Activated CD4-positive, alpha-beta T cell treated with anti-CD3 and anti-CD28 coated beads, Interleukin-2, amount 10 ng/mL, durations not matched to agents 24 days and 14 days (primary cell): Measurements from ENCODE around the gene ESR2. TPM values are rescaled to one million over a fixed set of nuclear protein-coding genes. Genes with fewer than 3 reads are reported as not detected.
"Not testable (repeated sequence)": the region's sequence is repeated elsewhere in the genome, so short reads cannot be mapped to it uniquely, and the experiment has no call there.

Source experiments
- DNase-seq: peaks from one replicate; pipeline ENCODE4 v3.0.0; 2022
- H3K27ac Mint-ChIP-seq: one replicate; pipeline ENCODE4 v1.8.0; 2022; ENCODE audit warnings: mild to moderate bottlenecking, mixed read lengths
- H3K27me3 Mint-ChIP-seq: one replicate; pipeline ENCODE4 v1.8.0; 2022; ENCODE audit warnings: mixed read lengths
- H3K36me3 Mint-ChIP-seq: one replicate; pipeline ENCODE4 v1.8.0; 2022; ENCODE audit warnings: low read depth, mild to moderate bottlenecking, mixed read lengths
- H3K4me1 Mint-ChIP-seq: one replicate; pipeline ENCODE4 v1.8.0; 2021; ENCODE audit warnings: mixed read lengths
- H3K4me3 Mint-ChIP-seq: one replicate; pipeline ENCODE4 v1.8.0; 2022; ENCODE audit warnings: mild to moderate bottlenecking, moderate library complexity, mixed read lengths
- H3K9me3 Mint-ChIP-seq: one replicate; pipeline ENCODE4 v1.8.0; 2021; ENCODE audit warnings: mixed read lengths
- intact Hi-C: fragments of 100-400 bp; cut with micrococcal nuclease; formaldehyde crosslinking; loops from one replicate; pipeline ENCODE4 v1.15.1; 2023
- total RNA-seq: library from RNA; stranded (reverse); gene quantifications from 2 replicates; pipeline ENCODE4 v1.2.3, GENCODE V29; 2022

Gene ESR2
- total RNA-seq, 1 donor from 2014 or later: not detected

GRCh38 chr14:64225151-64225757, 68.9 kb downstream of the ESR2 start:
- Mint-ChIP-seq H3K27ac (no peak overlapping the region), H3K27me3 (no peaks in the 10 kb centered on the region), H3K9me3 (no peaks in the 10 kb centered on the region), H3K4me1 (no peaks in the 10 kb centered on the region), H3K36me3 (peaks cover 52% of the 10 kb centered on the region), H3K4me3 (no peak overlapping the region)
- no peak for DNase-seq
- intact Hi-C loops: no loop called here

GRCh38 chr14:64221391-64222003, 72.7 kb downstream of the ESR2 start:
- Mint-ChIP-seq H3K4me3 (no peak overlapping the region), H3K27ac (no peak overlapping the region), H3K27me3 (no peaks in the 10 kb centered on the region), H3K9me3 (no peaks in the 10 kb centered on the region), H3K4me1 (no peaks in the 10 kb centered on the region), H3K36me3 (peaks cover 57% of the 10 kb centered on the region)
- intact Hi-C loops: no loop called here
- no peak for DNase-seq

- no peaks in the 10 kb centered on the region for H3K27me3 Mint-ChIP-seq
- H3K36me3 Mint-ChIP-seq: peaks cover 63% of the 10 kb centered on the region
- no peak overlapping the region for H3K4me3 Mint-ChIP-seq
- DNase-seq: no peak
- no peaks in the 10 kb centered on the region for H3K9me3 Mint-ChIP-seq
- intact Hi-C loops: no loop called here
- no peak overlapping the region for H3K27ac Mint-ChIP-seq
- no peaks in the 10 kb centered on the region for H3K4me1 Mint-ChIP-seq
These were observed 73.7 kb downstream of the ESR2 start for GRCh38 chr14:64220466-64220865.

- intact Hi-C loops: no loop called here
- H3K4me1 Mint-ChIP-seq: no peaks in the 10 kb centered on the region
- H3K27ac Mint-ChIP-seq: no peak overlapping the region
- H3K9me3 Mint-ChIP-seq: no peaks in the 10 kb centered on the region
- H3K4me3 Mint-ChIP-seq: no peak overlapping the region
- DNase-seq: no peak
- H3K27me3 Mint-ChIP-seq: no peaks in the 10 kb centered on the region
- H3K36me3 Mint-ChIP-seq: peaks cover 63% of the 10 kb centered on the region
These were observed 74.1 kb downstream of the ESR2 start for GRCh38 chr14:64220056-64220455.

GRCh38 chr14:64218344-64219240, 75.6 kb downstream of the ESR2 start:
- Mint-ChIP-seq H3K4me3 (no peak overlapping the region), H3K36me3 (peaks cover 61% of the 10 kb centered on the region), H3K27ac (no peak overlapping the region), H3K4me1 (no peaks in the 10 kb centered on the region), H3K27me3 (no peaks in the 10 kb centered on the region), H3K9me3 (no peaks in the 10 kb centered on the region)
- DNase-seq: no peak
- intact Hi-C loops: no loop called here

- peaks cover 60% of the 10 kb centered on the region for H3K36me3 Mint-ChIP-seq
- no peaks in the 10 kb centered on the region for H3K4me1 Mint-ChIP-seq
- no peak overlapping the region for H3K4me3 Mint-ChIP-seq
- H3K27ac Mint-ChIP-seq: no peak overlapping the region
- intact Hi-C loops: no loop called here
- no peaks in the 10 kb centered on the region for H3K27me3 Mint-ChIP-seq
- H3K9me3 Mint-ChIP-seq: no peaks in the 10 kb centered on the region
- DNase-seq: no peak
These were observed 76.3 kb downstream of the ESR2 start for GRCh38 chr14:64217834-64218233.

- Mint-ChIP-seq H3K36me3 (peaks cover 63% of the 10 kb centered on the region), H3K9me3 (no peaks in the 10 kb centered on the region), H3K4me1 (no peaks in the 10 kb centered on the region), H3K4me3 (no peak overlapping the region), H3K27me3 (no peaks in the 10 kb centered on the region), H3K27ac (no peak overlapping the region)
- intact Hi-C loops: no loop called here
- DNase-seq: no peak
These were observed 76.9 kb downstream of the ESR2 start for GRCh38 chr14:64217308-64217707.

- no peaks in the 10 kb centered on the region for H3K4me1 Mint-ChIP-seq
- peaks cover 67% of the 10 kb centered on the region for H3K36me3 Mint-ChIP-seq
- no peaks in the 10 kb centered on the region for H3K27me3 Mint-ChIP-seq
- no peak for DNase-seq
- no peak overlapping the region for H3K4me3 Mint-ChIP-seq
- intact Hi-C loops: no loop called here
- no peaks in the 10 kb centered on the region for H3K9me3 Mint-ChIP-seq
- H3K27ac Mint-ChIP-seq: no peak overlapping the region
These were observed 78.2 kb downstream of the ESR2 start for GRCh38 chr14:64215978-64216377.

- H3K9me3 Mint-ChIP-seq: no peaks in the 10 kb centered on the region
- H3K4me3 Mint-ChIP-seq: no peak overlapping the region
- peaks cover 70% of the 10 kb centered on the region for H3K36me3 Mint-ChIP-seq
- intact Hi-C loops: no loop called here
- no peaks in the 10 kb centered on the region for H3K27me3 Mint-ChIP-seq
- H3K27ac Mint-ChIP-seq: no peak overlapping the region
- H3K4me1 Mint-ChIP-seq: no peaks in the 10 kb centered on the region
- no peak for DNase-seq
These were observed 78.9 kb downstream of the ESR2 start for GRCh38 chr14:64215274-64215673.

- H3K36me3 Mint-ChIP-seq: peaks cover 72% of the 10 kb centered on the region
- no peaks in the 10 kb centered on the region for H3K9me3 Mint-ChIP-seq
- intact Hi-C loops: no loop called here
- no peak overlapping the region for H3K4me3 Mint-ChIP-seq
- no peaks in the 10 kb centered on the region for H3K4me1 Mint-ChIP-seq
- no peak for DNase-seq
- no peak overlapping the region for H3K27ac Mint-ChIP-seq
- no peaks in the 10 kb centered on the region for H3K27me3 Mint-ChIP-seq
These were observed 80.2 kb downstream of the ESR2 start for GRCh38 chr14:64213853-64214570.

- H3K4me3 Mint-ChIP-seq: no peak overlapping the region
These were observed 81.1 kb downstream of the ESR2 start for GRCh38 chr14:64213086-64213485.

GRCh38 chr14:64212666-64213065, 81.5 kb downstream of the ESR2 start:
- H3K36me3 Mint-ChIP-seq: peaks cover 69% of the 10 kb centered on the region
- H3K9me3 Mint-ChIP-seq: no peaks in the 10 kb centered on the region
- H3K27me3 Mint-ChIP-seq: no peaks in the 10 kb centered on the region
- H3K27ac Mint-ChIP-seq: no peak overlapping the region
- no peak for DNase-seq
- intact Hi-C loops: no loop called here
- no peak overlapping the region for H3K4me3 Mint-ChIP-seq
- H3K4me1 Mint-ChIP-seq: no peaks in the 10 kb centered on the region

More at GRCh38 chr14:64213086-64213485, 81.1 kb downstream of the ESR2 start:
- H3K27ac Mint-ChIP-seq: no peak overlapping the region
- H3K9me3 Mint-ChIP-seq: no peaks in the 10 kb centered on the region
- peaks cover 68% of the 10 kb centered on the region for H3K36me3 Mint-ChIP-seq
- intact Hi-C loops: no loop called here
- no peak for DNase-seq
- H3K4me1 Mint-ChIP-seq: no peaks in the 10 kb centered on the region
- no peaks in the 10 kb centered on the region for H3K27me3 Mint-ChIP-seq

GRCh38 chr14:64210912-64211311, 83.3 kb downstream of the ESR2 start:
- DNase-seq, H3K27me3 Mint-ChIP-seq, H3K4me3 Mint-ChIP-seq, intact Hi-C loops, H3K27ac Mint-ChIP-seq, H3K4me1 Mint-ChIP-seq, H3K9me3 Mint-ChIP-seq: not testable (repeated sequence)
- H3K36me3 Mint-ChIP-seq: peaks cover 54% of the 10 kb centered on the region

GRCh38 chr14:64210216-64210615, 84.0 kb downstream of the ESR2 start:
- H3K4me1 Mint-ChIP-seq: no peaks in the 10 kb centered on the region
- no peak overlapping the region for H3K4me3 Mint-ChIP-seq
- peaks cover 49% of the 10 kb centered on the region for H3K36me3 Mint-ChIP-seq
- no peak overlapping the region for H3K27ac Mint-ChIP-seq
- H3K27me3 Mint-ChIP-seq: no peaks in the 10 kb centered on the region
- intact Hi-C loops: no loop called here
- no peaks in the 10 kb centered on the region for H3K9me3 Mint-ChIP-seq
- DNase-seq: no peak
